Mucosa of stomach (tissue), 1 donor: ENCODE measurements around the gene LDLRAD3.

Source experiments
- H3K27me3 ChIP-seq: one replicate; pipeline ENCODE4 v1.7.0; 2013; ENCODE audit warnings: mild to moderate bottlenecking, low read length; ENCODE audit not compliant: control insufficient read depth, insufficient read depth
- H3K36me3 ChIP-seq: one replicate; pipeline ENCODE4 v1.7.0; 2013; ENCODE audit warnings: low read length; ENCODE audit not compliant: control insufficient read depth, insufficient read depth
- H3K4me1 ChIP-seq: one replicate; pipeline ENCODE4 v1.7.0; 2013; ENCODE audit warnings: mild to moderate bottlenecking, low read length; ENCODE audit not compliant: control insufficient read depth, insufficient read depth
- H3K4me3 ChIP-seq: one replicate; pipeline ENCODE4 v1.7.0; 2013; ENCODE audit warnings: low read length
- H3K9ac ChIP-seq: one replicate; pipeline ENCODE4 v1.7.0; 2013; ENCODE audit warnings: mild to moderate bottlenecking, low read length, moderate library complexity
- H3K9me3 ChIP-seq: one replicate; pipeline ENCODE4 v1.7.0; 2013; ENCODE audit warnings: mild to moderate bottlenecking, low read length, moderate library complexity; ENCODE audit not compliant: control insufficient read depth
- donor health status: Pancreatic carcinoma.

The LDLRAD3 gene

DNA sequence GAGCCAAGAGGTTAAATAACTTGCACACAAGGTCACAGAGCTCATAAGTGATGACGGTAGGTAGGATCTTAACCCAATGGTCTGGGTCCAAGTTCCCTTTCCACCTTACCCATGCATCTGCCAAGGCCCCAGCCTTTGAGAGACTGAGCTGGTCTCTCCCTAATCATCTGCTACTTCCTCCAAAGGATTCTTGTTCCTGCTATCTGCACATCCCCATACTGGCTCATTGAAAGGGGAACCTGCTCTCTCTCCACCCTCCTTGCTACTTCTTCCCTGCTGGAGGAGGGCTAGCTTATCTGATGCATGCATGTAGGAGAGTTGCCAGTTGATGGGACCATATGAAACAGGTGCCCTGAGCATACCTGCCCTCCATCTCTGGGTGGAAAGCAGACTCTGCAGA lies 297.6 kb downstream of the LDLRAD3 start:
- no peaks in the 10 kb centered on the region for H3K27me3 ChIP-seq
- no peaks in the 10 kb centered on the region for H3K4me1 ChIP-seq
- H3K9ac ChIP-seq = no peak overlapping the region
- H3K9me3 ChIP-seq = no peaks in the 10 kb centered on the region
- H3K36me3 ChIP-seq = no peaks in the 10 kb centered on the region
- H3K4me3 ChIP-seq = no peak overlapping the region

DNA sequence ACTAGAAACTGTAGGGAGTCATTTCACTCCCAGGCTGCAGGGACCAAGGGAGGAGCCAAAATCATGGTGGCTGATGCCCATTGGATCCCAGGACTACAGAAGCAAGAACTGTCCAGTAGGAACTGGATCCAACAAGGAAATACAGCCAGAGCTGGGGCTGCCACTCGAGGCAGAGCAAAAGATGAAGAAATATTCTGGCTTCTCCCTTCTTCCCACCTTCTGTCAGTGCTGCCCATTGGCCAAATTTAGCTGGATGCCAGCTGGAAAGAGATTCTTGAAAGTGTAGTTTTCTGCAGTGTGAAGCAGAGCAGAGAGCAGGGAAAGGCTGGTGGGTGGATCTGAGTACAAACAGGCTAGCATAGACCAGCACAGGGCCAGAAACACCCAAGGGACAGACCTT lies 299.8 kb downstream of the LDLRAD3 start:
- no peaks in the 10 kb centered on the region for H3K4me1 ChIP-seq

DNA sequence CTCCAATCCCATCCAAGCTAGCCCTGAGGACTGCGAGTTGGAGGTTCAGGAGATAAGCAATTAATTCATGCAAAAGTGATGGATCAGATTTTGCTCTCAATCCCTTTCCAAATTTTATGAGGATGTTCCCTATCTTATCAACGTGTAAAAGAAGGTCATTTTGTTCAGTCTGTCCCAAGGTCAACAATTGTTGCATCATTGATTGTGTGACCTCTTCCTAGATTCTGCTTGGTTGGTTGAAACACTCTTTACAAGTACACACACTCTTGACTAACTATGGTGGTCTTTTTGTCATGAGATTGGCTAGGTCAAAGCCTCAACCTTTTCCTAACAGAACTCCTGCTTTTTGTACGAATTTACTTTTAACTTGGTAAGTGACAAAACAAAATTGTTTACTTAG lies 303.6 kb downstream of the LDLRAD3 start:
- Histone ChIP-seq H3K36me3 (no peaks in the 10 kb centered on the region), H3K4me1 (no peaks in the 10 kb centered on the region), H3K9ac (no peak overlapping the region), H3K4me3 (no peak overlapping the region), H3K27me3 (peaks cover 3% of the 10 kb centered on the region), H3K9me3 (no peaks in the 10 kb centered on the region)

More for the DNA sequence above, 299.8 kb downstream of the LDLRAD3 start:
- Histone ChIP-seq H3K36me3 (no peaks in the 10 kb centered on the region), H3K27me3 (no peaks in the 10 kb centered on the region), H3K4me3 (no peak overlapping the region), H3K9ac (no peak overlapping the region), H3K9me3 (no peaks in the 10 kb centered on the region)

DNA sequence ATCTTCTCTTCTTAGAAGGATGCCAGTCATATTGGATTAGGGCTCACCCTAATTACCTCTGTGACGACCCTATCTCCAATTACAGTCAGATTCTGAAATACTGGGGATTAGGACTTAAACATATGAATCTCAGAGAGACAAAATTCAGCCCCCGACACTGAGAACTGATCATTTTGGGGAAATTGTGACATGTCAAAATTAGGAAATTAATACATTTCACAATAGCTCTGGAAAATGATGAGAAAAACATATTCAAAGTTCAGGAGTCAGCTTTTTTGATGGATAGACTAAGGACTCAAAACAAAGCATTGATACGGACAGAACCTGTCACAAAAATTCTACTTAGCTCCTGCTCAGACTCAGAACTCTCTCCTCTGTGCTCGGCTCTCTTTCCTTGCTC lies 304.6 kb downstream of the LDLRAD3 start:
- Histone ChIP-seq H3K27me3 (peaks cover 3% of the 10 kb centered on the region), H3K9me3 (no peaks in the 10 kb centered on the region), H3K9ac (no peak overlapping the region), H3K36me3 (no peaks in the 10 kb centered on the region), H3K4me1 (no peaks in the 10 kb centered on the region), H3K4me3 (no peak overlapping the region)

DNA sequence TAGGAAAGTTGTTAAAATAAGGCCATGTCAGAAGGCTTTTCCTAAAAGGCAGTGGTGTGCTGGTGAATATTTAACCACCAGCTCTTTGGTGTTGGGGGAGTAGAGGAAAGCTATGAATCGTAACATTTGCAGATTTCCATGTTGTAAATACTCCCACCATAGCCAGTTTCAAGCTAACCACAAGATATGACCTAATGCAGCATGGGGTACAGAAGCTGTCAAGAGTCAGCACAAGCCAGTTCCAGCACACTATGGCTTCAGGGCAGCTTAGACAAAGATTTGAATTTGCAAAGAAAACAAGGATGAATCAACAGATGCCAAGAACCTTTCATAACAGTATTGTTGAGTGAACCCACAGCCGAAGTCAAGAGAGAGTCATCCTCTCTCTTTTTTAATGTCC lies 305.4 kb downstream of the LDLRAD3 start:
- Histone ChIP-seq H3K9ac (no peak overlapping the region), H3K9me3 (no peaks in the 10 kb centered on the region), H3K4me3 (no peak overlapping the region), H3K27me3 (peaks cover 3% of the 10 kb centered on the region), H3K4me1 (no peaks in the 10 kb centered on the region), H3K36me3 (no peaks in the 10 kb centered on the region)

DNA sequence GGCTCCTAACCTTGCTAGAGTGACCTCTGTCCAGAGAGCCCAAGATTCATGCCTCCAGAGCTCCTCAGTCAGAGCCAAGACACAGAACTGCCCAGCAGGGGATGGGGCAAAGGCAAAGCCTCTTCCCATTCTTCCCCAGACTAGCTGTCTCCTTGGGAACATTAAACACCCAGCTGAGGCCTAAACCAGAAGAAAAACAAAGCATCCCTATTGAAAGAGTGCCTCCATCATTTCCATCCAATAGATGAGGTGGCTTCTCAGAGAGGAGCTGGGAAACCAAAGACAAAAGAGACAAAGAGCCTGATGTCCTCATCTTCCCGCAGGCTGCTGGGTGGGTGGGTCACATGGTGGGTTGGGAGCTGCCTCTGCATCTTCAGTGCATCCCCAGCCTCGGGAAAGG lies 308.0 kb downstream of the LDLRAD3 start:
- peaks cover 3% of the 10 kb centered on the region for H3K27me3 ChIP-seq
- H3K9ac ChIP-seq = no peak overlapping the region
- H3K36me3 ChIP-seq = no peaks in the 10 kb centered on the region
- H3K4me1 ChIP-seq = no peaks in the 10 kb centered on the region
- H3K9me3 ChIP-seq = no peaks in the 10 kb centered on the region
- H3K4me3 ChIP-seq = no peak overlapping the region

DNA sequence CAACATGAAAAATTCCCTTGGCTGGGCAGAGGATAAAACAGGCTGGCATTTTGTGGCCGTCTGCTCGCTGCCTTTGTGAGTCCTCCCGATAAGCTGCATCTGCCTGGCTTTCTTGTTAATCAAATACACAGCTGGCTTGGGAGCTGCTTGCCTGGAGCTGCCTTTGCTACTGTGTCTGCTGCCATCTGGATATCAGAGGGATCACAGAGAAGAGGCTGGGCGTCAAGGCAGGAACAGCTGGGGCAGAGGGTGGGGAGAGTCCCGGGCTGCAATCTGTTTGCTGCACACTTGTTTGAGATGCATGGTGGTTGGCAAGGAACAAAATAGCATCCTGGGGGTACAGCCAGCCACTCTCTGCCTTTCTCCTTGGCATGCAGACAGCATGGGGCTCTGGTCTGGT lies 309.4 kb downstream of the LDLRAD3 start:
- H3K9ac ChIP-seq = no peak overlapping the region
- H3K9me3 ChIP-seq = no peaks in the 10 kb centered on the region
- no peak overlapping the region for H3K4me3 ChIP-seq
- H3K4me1 ChIP-seq = no peaks in the 10 kb centered on the region
- peaks cover 3% of the 10 kb centered on the region for H3K27me3 ChIP-seq
- no peaks in the 10 kb centered on the region for H3K36me3 ChIP-seq

DNA sequence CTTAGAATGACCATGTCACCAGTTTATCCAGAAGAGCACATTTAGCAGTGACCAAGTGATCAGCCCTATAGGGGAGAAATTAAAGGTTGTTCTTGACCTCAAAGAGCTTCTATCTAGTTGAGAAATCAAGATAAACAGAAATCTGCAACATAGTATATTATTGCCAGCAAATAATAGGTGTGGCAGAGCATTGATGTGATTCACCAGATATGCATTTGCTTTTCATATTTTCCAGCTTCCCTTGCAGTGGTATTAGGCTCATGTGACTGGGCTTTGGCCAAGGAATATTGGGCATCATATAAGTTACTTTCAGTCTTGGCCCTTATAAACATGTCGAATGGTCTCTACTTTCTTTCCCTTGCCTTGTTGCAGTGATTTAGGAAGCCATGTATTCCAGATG lies 310.9 kb downstream of the LDLRAD3 start:
- peaks cover 9% of the 10 kb centered on the region for H3K27me3 ChIP-seq
- no peak overlapping the region for H3K4me3 ChIP-seq
- H3K9ac ChIP-seq = no peak overlapping the region

DNA sequence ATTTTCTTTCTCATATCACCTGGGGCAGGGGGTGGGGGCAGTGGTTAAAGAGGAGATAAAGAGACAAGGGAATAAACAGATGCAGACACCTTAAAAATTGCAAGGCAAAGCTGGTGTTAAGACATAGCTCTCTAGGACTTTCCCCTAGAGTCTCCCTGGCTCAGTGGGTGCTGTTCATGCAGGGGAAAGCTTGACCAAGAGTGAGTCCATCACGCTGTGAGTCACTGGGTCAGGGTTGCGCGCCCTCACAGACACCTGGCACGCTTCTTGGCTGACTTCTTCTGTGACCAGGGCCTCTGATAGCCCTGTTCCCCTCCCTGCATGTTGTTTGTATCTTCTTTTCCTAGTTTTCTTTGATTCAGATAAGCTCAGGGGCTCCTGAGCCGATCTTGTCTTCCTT lies 313.5 kb downstream of the LDLRAD3 start:
- no peak overlapping the region for H3K4me3 ChIP-seq
- no peak overlapping the region for H3K9ac ChIP-seq
- H3K27me3 ChIP-seq = peaks cover 6% of the 10 kb centered on the region
- no peaks in the 10 kb centered on the region for H3K4me1 ChIP-seq
- H3K9me3 ChIP-seq = no peaks in the 10 kb centered on the region
- H3K36me3 ChIP-seq = no peaks in the 10 kb centered on the region

More for the DNA sequence above, 310.9 kb downstream of the LDLRAD3 start:
- no peaks in the 10 kb centered on the region for H3K4me1 ChIP-seq
- H3K9me3 ChIP-seq = no peaks in the 10 kb centered on the region
- H3K36me3 ChIP-seq = no peaks in the 10 kb centered on the region

DNA sequence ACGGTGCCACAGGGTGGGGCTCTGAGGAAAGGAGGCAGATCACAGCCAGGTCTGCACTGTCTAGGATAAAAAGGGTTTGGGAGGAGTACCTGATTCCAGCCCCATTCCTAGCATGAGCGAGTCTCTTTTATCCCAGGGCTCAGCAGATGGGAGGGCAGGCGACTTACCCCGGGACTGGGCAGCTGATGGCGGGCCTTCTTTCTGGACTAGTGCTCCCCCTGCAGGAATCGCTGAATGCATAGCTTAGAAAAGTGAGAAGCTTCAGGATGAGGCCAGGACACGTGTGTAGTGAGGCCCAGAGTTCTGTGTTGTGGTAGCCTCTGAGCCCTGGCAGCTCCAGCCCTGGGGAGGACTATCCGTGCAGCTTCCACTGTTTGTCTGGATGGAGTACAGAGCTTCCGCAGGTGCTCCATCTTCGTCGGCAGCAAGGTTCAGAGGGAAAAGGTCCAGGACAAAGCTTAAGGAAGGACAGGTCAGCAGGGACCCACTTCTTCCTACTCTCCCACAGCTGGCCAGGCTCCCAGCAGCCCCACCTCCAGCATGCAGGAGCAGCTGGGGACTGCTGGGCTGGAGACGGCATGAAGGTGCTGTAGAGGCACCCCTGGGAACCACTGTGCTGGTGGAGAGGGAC lies 315.0 kb downstream of the LDLRAD3 start:
- H3K9ac ChIP-seq = no peak overlapping the region
- H3K4me1 ChIP-seq = no peaks in the 10 kb centered on the region
- H3K27me3 ChIP-seq = peaks cover 6% of the 10 kb centered on the region
- H3K36me3 ChIP-seq = no peaks in the 10 kb centered on the region
- no peaks in the 10 kb centered on the region for H3K9me3 ChIP-seq
- no peak overlapping the region for H3K4me3 ChIP-seq

DNA sequence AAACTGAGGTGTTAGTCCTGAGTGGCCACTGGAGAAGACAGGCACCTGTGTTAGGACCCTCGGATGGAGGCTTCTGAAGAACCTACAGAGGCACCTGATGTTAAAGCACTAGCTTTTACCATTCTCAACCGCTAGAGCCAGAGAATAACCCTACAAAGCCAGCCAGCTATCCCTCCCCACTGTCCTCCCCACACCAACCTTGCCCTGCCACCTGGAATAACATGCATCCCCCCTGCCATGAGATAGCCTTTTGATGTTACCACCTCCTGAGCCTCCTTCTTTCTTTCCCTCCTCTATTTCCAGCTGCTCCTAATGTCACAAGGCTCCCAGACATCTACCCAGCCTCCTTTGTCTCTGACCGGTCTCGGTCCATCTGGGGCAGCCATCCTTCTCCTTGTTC lies 317.2 kb downstream of the LDLRAD3 start:
- H3K36me3 ChIP-seq = no peaks in the 10 kb centered on the region
- H3K27me3 ChIP-seq = peaks cover 6% of the 10 kb centered on the region
- H3K9ac ChIP-seq = no peak overlapping the region
- H3K4me3 ChIP-seq = no peak overlapping the region
- no peaks in the 10 kb centered on the region for H3K4me1 ChIP-seq
- H3K9me3 ChIP-seq = no peaks in the 10 kb centered on the region

DNA sequence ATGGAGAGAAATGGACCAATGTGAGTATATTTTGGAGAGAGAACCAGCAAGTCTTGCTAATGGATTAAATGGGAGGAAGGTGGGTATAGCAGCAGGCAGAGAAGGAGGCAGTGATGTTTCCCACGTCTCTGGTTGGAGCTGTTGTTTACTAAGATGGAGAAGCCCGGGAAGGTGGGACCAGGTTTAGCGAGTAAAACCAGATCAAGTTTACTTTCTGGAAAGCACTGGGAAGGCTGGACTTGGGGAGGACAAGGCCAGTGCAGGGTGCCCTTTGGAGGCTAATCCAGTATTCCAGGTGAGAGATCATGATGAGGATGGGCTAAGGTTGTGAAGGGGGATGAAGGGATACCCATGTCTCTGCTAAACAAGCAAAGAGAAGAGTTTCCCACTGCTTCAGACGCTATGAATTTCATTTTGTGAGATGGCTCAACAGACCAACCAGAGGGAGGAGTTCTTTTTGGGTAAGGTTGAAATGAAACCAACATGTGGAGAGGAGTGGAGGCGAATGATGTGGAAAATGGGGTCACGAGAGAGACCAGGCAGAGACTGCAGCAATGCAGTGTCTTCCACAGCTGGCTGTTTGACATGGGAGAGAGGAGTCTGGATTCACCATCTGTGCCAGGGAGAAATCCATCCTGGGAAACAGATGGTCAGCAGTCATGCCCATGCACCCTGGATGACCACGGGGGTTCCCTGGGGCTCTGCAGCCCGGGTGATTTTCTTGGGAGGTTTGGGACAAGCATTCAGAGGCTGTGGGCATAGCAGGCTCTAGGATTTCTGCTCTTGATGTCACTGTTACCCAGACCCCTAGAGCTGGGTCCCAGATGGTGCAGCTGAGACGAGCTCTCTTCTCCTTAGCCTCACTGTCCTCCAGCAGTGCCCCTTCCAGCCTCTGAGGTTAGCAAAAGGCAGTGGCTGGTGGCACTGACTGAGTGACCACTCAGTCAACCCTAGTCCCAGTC lies 320.4 kb downstream of the LDLRAD3 start:
- peaks cover 2% of the 10 kb centered on the region for H3K27me3 ChIP-seq
- H3K9ac ChIP-seq = no peak overlapping the region
- no peak overlapping the region for H3K4me3 ChIP-seq
- H3K36me3 ChIP-seq = no peaks in the 10 kb centered on the region
- no peaks in the 10 kb centered on the region for H3K9me3 ChIP-seq
- H3K4me1 ChIP-seq = no peaks in the 10 kb centered on the region
